Gastroesophageal sphincter (tissue), 3 donors: ENCODE data around the gene PDE8A.

Experiments
- CTCF ChIP-seq, 4 experiments: fragments of 200-600 bp in 2 of 4; fragments of 450-650 bp in 2 of 4; sonication (generic) in 1 of 4; IDR thresholded peaks; one replicate each; pipeline ENCODE4 v1.5.1; 2017 to 2019; ENCODE audit warnings: antibody characterized with exemption in 4 of 4, mild to moderate bottlenecking in 2 of 4, moderate library complexity in 2 of 4
- EP300 ChIP-seq: sonication (generic); formaldehyde crosslinking; IDR thresholded peaks from one replicate; pipeline ENCODE4 v1.6.1; 2017; ENCODE audit warnings: antibody characterized with exemption, mild to moderate bottlenecking
- POLR2AphosphoS5 ChIP-seq: sonication (generic); formaldehyde crosslinking; IDR thresholded peaks from one replicate; pipeline ENCODE4 v1.6.1; 2017; ENCODE audit warnings: antibody characterized with exemption

GRCh38 chr15:85006201-85006600 lies 24.5 kb downstream of the PDE8A start:
- no peak for TF ChIP-seq EP300
- no peak for TF ChIP-seq CTCF (IDR thresholded peaks at IDR 0.05)
- TF ChIP-seq POLR2AphosphoS5, result no peak
